Measurements from ENCODE around the gene VIT. TPM values are rescaled to one million over a fixed set of nuclear protein-coding genes. Genes with fewer than 3 reads are reported as not detected.

VIT gene
- total RNA-seq, 2 donors from 2014 or later: 23.9 to 31.4 TPM

DNA sequence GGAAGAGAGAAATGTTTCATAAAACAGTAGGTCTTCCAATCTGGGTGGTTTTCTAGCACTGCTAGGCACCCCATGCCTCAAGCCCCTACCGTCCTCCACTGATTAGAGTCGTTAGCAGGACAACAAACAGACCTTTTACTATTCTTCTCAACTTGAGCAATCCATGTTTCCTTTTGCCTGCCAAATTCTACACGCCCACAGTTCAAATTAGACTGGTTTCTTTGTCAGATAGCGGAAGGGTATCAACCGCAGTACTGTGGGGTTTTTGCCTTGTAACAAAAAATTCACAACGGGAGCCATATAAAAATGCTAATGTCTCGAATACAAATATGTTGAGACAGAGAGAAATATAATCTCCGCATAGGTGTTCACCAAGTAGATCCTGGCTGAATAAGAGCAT is 59.9 kb downstream of the VIT start:
- Histone ChIP-seq H3K36me3 (no peaks in the 10 kb centered on the region), H3K4me3 (no peak overlapping the region), H3K9me3 (no peaks in the 10 kb centered on the region), H3K4me1 (ENCODE audit: control insufficient read depth in 1 of 2, low read depth in 2 of 2) (no peaks in the 10 kb centered on the region), H3K27me3 (replicated peaks; ENCODE audit: insufficient read depth) (no peaks in the 10 kb centered on the region), H3K27ac (no peak overlapping the region)
- no peak for ATAC-seq (ENCODE audit: insufficient number of reproducible peaks, low FRiP score, low read depth)
- TF ChIP-seq, protein P1, sequence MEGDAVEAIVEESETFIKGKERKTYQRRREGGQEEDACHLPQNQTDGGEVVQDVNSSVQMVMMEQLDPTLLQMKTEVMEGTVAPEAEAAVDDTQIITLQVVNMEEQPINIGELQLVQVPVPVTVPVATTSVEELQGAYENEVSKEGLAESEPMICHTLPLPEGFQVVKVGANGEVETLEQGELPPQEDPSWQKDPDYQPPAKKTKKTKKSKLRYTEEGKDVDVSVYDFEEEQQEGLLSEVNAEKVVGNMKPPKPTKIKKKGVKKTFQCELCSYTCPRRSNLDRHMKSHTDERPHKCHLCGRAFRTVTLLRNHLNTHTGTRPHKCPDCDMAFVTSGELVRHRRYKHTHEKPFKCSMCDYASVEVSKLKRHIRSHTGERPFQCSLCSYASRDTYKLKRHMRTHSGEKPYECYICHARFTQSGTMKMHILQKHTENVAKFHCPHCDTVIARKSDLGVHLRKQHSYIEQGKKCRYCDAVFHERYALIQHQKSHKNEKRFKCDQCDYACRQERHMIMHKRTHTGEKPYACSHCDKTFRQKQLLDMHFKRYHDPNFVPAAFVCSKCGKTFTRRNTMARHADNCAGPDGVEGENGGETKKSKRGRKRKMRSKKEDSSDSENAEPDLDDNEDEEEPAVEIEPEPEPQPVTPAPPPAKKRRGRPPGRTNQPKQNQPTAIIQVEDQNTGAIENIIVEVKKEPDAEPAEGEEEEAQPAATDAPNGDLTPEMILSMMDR (IDR thresholded peaks at IDR 0.05): no peak
- DNase-seq (ENCODE audit: low spot score): no peak

DNA sequence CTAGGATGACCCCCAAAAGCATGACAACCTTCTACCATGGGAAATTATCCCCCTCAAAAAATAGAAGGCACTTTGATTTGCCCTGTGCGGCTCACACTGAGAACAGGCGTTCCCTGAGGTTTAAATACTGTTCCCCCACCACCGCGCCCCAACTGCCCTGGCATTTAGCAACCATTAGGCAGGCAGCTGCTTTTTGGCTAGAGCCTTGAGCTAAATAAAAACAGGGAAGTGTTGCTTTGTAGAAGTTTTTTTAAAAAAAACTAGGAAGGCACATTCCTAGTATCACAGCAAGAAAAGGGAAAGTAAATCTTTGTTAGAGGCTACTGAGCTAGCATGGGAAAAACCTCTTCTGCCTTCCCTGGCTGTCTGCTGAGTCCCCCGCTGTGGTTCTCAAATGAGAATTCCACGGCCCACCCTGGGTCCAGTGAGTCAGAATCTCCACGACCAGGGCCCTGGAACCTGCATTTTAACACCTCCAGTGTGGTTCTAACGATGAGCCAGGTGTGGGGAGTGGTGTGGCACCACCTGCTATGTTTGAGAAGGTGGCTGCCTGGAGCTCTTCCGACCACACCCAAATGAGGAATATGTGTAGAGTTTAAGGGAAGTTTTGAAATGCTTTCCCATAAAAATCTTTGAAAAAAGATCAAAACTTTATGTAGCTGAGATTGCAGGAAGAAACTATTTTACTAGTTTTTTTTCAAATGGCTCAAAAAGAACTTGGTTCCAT is 66.4 kb downstream of the VIT start:
- Histone ChIP-seq H3K4me1 (ENCODE audit: control insufficient read depth in 1 of 2, low read depth in 2 of 2) (no peaks in the 10 kb centered on the region), H3K9me3 (no peaks in the 10 kb centered on the region), H3K27me3 (replicated peaks; ENCODE audit: insufficient read depth) (no peaks in the 10 kb centered on the region), H3K27ac (no peak overlapping the region), H3K36me3 (no peaks in the 10 kb centered on the region), H3K4me3 (no peak overlapping the region)
- ATAC-seq (ENCODE audit: insufficient number of reproducible peaks, low FRiP score, low read depth) (no peak), DNase-seq (ENCODE audit: low spot score) (no peak)
- TF ChIP-seq, protein P1 (IDR thresholded peaks at IDR 0.05): no peak

DNA sequence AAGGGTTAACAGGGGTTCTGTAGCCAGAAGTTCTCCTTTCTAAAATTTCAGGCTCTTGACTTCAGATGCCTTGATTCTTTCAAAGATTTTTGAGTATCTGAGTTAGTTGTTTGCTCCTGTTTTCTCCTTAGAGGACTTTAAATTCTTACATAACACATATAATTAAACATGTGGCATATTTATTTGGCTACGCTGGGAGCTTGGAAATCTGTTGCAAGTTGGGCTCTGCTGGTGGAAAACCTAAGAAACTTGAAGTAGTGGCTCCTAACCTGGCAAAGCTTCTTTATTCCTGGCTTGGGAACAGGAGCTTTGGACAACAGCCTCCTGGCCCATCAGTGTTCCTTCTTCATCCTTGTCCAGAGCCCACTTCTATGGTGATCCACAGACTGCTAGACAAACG is 72.6 kb downstream of the VIT start:
- DNase-seq (ENCODE audit: low spot score) (no peak), ATAC-seq (ENCODE audit: insufficient number of reproducible peaks, low FRiP score, low read depth) (no peak)
- no peaks in the 10 kb centered on the region for H3K9me3 ChIP-seq
- TF ChIP-seq, protein P1 (IDR thresholded peaks at IDR 0.05): no peak
- H3K36me3 ChIP-seq: no peaks in the 10 kb centered on the region
- H3K4me3 ChIP-seq: no peak overlapping the region
- H3K4me1 ChIP-seq (ENCODE audit: control insufficient read depth in 1 of 2, low read depth in 2 of 2): no peaks in the 10 kb centered on the region
- H3K27ac ChIP-seq: no peak overlapping the region
- no peaks in the 10 kb centered on the region for H3K27me3 ChIP-seq (replicated peaks; ENCODE audit: insufficient read depth)

DNA sequence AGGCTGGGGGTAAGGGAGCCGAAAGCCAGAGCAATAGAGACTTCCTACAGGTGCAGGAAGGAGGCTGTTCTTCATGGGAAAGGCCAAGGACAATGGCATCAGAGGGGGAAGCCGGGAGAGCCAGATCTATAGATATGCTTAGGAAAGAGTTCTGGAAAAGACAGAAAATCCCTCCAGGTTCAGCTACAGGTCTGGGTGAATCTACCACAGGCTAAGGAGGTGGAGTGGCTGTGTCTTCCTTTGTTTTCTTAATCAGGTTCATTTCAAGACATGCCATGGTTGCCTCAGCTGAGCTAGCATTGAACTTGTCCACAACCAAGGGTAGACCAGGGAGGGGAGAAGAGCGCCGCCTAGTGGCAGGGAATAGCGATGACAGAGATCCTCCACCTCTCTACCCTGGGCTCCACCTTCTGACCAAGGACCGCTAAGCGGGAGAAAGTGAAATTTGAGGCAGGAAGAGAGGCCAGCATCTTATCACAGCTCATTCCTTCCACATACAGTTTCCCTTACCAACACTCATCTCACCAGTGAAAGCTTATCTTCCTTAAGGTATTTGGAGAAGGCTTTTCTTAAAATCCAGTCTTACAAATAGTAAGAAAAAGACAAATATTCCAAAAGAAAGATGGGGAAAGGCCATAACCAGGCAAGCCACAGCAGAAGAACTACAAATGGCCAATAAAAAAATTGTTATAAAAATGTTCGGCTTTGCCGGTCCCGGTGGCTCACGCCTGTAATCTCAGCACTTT is 74.2 kb downstream of the VIT start:
- TF ChIP-seq, protein P1 (IDR thresholded peaks at IDR 0.05): peak; percentile 16
- Histone ChIP-seq H3K27me3 (replicated peaks; ENCODE audit: insufficient read depth) (no peaks in the 10 kb centered on the region), H3K36me3 (no peaks in the 10 kb centered on the region), H3K4me3 (no peak overlapping the region), H3K4me1 (ENCODE audit: control insufficient read depth in 1 of 2, low read depth in 2 of 2) (no peaks in the 10 kb centered on the region), H3K9me3 (no peaks in the 10 kb centered on the region), H3K27ac (no peak overlapping the region)
- DNase-seq (ENCODE audit: low spot score) (no peak), ATAC-seq (ENCODE audit: insufficient number of reproducible peaks, low FRiP score, low read depth) (no peak)

DNA sequence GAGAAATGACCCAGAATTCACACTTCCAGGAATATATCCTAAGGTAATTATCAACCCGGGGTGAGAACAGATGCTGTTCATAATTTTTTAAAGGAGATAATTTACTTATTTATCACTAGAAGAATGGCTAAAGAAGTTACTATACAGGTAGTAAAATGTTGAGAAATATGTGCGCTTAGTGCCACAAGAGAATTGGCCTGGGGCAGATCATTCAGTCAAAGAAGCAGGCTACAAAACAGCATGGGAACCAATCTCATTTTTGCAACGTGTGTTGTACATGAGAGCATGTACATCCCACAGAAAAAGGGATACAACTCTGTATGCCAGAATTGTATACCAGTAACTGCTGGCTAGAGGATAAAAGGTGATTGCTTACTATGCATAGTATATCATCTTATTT is 75.2 kb downstream of the VIT start:
- no peaks in the 10 kb centered on the region for H3K36me3 ChIP-seq
- H3K27me3 ChIP-seq (replicated peaks; ENCODE audit: insufficient read depth): no peaks in the 10 kb centered on the region
- no peaks in the 10 kb centered on the region for H3K9me3 ChIP-seq
- no peak for ATAC-seq (ENCODE audit: insufficient number of reproducible peaks, low FRiP score, low read depth)
- H3K4me3 ChIP-seq: no peak overlapping the region
- no peak overlapping the region for H3K27ac ChIP-seq
- TF ChIP-seq, protein P1 (IDR thresholded peaks at IDR 0.05): no peak
- H3K4me1 ChIP-seq (ENCODE audit: control insufficient read depth in 1 of 2, low read depth in 2 of 2): no peaks in the 10 kb centered on the region
- DNase-seq (ENCODE audit: low spot score): no peak
